GM18868 (cell line): ENCODE measurements around the gene PLXDC2.
"Not testable (repeated sequence)": the region's sequence is repeated elsewhere in the genome, so short reads cannot be mapped to it uniquely, and the experiment has no call there.

ENCODE experiments used
- ATAC-seq: cut with Tn5 transposase; IDR thresholded peaks from one replicate; pipeline ENCODE4 v1.9.1; 2021; ENCODE audit warnings: mild to moderate bottlenecking, moderate library complexity; ENCODE audit not compliant: unreplicated experiment

The PLXDC2 gene

DNA sequence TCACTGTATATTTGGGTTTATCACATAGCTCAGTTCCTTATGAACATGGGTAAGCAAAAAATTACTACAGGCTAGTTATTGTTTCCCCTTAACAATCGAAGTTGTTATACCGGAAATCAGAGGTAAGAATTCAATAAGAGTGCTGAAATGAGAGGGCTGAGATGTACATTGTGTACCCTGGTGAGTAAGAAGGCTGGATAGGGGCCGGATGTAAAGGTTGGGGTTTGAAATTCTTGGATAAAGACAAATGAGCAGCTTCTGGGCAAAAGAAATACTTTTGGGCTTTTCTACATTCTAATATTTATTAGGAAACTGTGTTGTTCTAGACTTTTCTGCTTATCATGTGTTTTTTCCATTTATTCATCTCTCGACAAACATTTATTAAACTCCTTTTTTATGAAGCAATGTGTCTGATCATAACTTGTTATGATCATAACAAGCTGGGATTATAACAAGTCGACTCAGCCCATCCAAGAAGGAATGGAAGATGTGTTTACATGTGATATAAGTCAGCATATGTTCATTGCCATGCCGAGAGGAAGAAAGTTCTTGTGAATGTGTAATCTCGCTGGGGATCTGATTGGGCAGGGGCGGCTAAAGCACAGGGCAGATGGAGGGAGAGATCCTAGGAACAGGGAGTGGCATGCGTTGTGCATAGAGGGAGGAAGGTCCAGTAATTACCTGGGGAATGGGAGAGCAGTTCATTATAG is 155.3 kb downstream of the PLXDC2 start:
- no peak for ATAC-seq

DNA sequence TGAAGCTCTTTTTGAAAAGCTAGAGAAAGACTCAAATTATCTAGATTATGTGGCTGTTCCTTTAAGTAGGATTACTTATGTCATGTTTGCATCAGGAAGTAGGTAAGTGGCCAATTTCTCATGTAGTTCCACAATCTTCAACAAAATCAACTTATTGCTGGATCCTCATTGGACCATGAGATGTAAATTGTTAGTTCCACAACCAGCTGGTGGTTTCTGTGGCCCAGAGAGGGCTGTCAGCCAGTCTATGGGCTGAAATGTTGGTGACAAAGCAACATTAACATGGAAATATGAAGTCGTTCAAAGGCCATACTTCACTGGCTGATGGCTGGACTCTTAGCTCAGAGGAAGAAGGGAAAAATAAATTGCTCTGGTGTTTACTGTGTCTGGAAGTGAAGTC is 157.9 kb downstream of the PLXDC2 start:
- ATAC-seq = no peak

DNA sequence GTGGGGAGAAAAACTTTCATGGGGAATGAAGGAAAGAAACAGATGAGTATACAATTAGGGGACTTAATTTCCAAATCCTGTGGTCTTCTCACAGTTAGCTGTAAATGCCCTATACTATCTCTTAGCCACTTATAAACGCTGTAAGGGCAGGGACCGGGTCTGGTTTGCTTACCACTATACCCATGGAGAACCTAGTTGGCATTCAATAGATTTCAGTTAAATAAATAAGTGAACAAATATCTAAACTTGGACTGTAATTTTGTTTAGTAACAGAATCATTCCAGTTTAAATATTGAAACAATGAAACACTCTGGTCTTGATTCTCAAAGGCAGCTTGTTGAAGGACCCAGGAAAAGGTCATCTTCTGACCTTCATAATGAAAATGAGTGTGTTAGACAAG is 158.3 kb downstream of the PLXDC2 start:
- ATAC-seq = no peak

DNA sequence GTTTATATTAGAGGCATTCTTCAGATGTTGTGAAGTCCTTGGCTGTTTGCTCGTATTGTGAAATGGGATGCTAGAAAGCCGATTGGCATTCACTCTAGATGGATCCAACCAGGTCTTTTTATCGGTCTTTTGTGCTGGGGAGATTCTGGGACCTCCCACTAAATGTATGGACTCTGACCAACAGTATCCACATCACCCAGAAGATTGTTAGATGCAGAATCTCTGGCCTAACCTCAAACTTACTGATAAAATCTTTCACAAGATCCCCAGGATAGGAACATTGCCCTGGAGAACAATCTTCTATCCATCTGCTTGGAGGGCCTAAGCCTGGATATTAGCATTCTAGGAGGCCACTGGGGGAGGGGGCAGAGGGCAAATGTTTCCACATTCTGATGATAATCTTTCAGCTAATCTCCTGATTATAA is 160.9 kb downstream of the PLXDC2 start:
- ATAC-seq = no peak

DNA sequence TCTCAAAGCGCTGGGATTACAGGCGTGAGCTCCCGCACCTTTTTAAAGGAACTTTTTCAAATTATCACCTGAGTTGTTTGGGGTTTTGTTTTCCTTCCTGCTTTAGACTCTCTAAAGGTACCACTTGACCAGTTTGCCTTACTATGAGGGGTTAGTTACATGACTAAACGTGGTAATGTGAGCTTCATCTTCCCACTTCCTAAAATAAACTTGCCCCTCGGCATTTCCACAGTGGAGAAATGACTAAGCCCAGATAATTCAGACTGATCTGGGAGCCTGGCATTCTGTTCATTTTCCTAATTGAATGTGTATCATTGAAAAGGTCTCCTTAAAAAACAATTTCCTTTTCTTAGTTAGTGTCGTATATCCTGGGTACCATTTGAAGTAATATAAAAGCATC is 163.4 kb downstream of the PLXDC2 start:
- ATAC-seq = no peak

- ATAC-seq = no peak
Observed at GRCh38 chr10:19983880-19984565, 167.8 kb downstream of the PLXDC2 start.

DNA sequence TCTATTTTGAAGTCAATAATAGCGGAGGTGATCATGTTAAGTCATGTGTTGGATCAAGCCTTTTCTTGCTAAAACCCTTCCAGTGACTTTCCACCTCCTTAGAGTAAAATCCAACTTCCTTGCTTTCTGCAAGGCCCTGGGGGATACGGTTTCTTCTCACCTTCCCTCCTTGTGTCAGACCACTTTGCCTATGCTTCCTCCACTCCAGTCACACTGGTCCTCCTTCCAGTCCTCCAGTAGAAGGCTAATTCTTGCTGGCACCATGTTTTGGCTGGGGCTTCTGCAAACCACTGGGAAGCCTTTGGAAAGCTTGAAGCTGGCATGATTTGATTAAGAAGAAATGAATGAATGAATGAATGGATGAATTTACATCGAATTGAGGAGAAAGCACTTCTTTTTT is 169.5 kb downstream of the PLXDC2 start:
- ATAC-seq = no peak

GRCh38 chr10:19986591-19986990 is 170.4 kb downstream of the PLXDC2 start:
- no peak for ATAC-seq

- no peak for ATAC-seq
Observed at GRCh38 chr10:19987931-19988330, 171.7 kb downstream of the PLXDC2 start.

GRCh38 chr10:19993714-19994315 is 177.6 kb downstream of the PLXDC2 start:
- ATAC-seq = no peak

- ATAC-seq = no peak
Observed at GRCh38 chr10:19998482-19998881, 182.2 kb downstream of the PLXDC2 start.

DNA sequence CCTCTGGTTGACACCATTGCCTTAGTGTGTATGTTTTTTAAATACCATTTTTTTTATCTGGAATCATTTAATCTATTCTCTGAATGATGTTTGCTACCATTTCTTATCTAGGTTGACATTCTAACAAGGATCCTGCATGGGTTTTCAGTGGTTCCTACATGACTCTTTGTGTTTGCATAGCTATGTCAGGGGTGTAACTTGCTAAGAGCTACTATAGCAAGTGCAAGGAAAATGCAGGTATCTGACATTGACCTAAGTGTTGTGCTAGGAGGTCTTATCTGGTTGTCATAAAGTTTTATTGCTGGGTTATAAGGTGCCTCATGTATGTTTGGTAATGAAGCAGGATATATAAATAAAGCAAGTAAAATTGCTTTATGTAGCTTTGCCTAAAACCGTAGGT is 183.2 kb downstream of the PLXDC2 start:
- no peak for ATAC-seq

DNA sequence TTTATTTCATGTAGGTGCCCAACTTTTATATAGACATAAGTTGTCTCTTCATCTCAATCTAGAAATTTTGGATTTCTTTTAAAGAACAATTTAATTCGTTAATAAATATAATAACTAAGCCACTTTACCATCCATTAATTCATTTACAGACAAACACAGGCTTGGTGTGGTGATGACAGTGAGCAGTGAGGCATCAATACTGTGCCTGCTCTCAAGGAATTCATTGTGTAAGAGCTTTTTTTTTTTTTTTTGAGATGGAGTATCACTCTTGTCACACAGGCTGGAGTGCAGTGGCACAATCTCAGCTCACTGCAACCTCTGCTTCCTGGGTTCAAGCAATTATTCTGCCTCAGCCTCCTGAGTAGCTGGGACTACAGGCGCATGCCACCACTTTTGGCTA is 185.8 kb downstream of the PLXDC2 start:
- ATAC-seq = not testable (repeated sequence)

DNA sequence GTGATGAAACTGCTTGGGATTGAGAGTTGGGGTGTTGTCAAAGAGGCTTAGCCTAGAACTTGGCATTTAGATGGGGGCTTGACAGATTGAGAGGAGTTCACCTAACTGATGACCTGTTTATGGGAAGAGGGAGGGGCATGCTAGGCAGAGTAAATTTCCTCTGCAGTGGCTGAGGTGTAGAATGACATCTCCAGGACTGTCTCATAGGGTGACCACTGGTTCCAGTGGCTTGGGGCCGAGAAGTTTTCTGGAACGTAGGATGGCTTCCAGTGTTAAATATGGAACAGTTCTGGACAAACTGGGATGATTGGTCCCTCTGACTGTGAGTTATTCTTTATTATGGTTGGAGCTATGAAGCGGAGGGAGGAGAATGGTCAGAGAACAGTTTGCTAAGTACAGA is 186.4 kb downstream of the PLXDC2 start:
- no peak for ATAC-seq

- ATAC-seq = peak; percentile 63
Observed at GRCh38 chr10:20004087-20004523, 187.9 kb downstream of the PLXDC2 start.

DNA sequence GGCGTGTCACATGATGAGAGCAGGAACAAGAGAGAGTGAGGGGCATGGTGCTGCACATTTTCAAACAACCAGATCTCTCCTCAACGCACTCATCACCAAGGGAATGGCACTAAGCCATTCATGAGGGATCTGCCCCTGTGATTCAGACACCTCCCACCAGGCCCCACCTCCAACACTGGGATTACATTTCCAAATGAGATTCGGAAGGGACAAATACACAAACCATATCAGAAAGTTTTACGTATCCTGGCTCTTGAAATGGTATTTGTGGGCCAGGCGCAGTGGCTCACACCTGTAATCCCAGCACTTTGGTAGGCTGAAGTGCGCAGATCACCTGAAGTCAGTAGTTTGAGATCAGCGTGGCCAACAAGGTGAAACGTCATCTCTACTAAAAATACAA is 189.4 kb downstream of the PLXDC2 start:
- ATAC-seq = no peak

DNA sequence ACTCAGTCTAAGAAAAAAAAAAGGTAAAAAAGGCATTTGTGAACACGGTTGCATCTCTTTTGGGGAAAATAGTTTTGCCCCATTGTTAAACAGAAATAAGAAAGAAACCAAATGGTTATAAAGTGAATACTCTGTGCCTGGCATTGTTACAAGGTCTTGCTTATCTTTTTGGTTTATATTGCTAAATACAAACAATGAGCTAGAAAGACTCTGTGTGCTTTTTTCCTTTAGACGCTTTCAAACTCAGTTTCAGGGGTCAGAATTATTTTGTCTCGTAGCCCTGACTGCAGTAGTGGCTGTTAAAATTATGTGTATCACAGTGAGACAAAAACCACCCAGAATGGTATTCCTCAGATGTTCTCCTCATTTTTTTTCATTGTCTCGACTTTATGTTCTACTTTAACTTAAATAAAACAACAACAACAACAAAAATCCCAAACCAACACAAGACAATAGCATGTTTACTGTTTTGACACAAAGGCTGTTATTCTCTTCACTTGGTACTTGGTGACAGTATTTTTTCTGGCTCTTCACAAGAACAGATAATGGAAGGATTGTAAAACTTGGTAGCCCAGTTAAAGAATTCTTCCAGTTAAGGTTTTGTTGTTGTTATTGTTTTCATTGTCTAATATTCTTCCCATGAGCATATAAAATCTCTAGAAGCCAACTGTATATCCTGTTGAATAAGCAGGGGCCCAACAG is 190.1 kb downstream of the PLXDC2 start:
- ATAC-seq = no peak

DNA sequence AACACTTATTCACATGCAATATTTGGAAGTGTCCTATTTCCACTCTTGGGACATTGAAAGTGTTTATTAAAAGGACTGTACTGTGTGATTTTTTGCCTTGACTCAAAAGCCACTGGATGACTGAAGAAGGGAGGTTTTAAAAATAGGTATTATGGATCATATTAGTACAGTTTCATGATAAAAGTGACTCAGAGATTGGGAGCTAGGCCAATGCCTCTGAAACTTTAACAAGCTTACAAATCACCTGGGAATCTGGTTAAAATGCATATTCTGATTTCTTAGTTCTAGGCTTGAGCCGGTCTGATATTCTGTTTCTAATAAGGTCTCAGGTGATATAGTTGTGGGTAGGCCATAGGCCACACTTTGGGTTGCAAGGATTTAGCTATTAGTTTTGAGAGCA is 191.2 kb downstream of the PLXDC2 start:
- no peak for ATAC-seq

- no peak for ATAC-seq
Observed at GRCh38 chr10:20013991-20014750, 197.9 kb downstream of the PLXDC2 start.

- ATAC-seq = no peak
Observed at GRCh38 chr10:20017961-20018360, 201.7 kb downstream of the PLXDC2 start.

DNA sequence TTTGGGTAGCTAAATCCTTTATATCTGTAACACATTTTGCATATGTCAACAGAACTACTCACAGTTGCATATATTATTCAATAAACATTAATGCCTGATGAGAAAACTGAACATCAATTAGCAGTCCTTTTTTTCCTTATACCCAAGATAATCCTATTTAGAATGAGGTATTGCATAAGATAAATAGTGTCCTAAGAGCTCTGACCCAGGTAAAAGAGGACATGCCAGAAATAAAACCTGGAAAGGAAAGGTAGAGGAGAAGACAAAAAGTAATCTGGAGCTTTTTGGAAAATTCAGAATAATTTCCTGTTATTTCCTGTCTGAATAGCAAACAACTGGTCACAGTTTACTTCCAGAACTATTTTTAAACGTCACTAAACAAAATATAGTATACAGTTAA is 204.4 kb downstream of the PLXDC2 start:
- ATAC-seq = no peak
